K562 (cell line): Measurements from ENCODE around the gene TEX53. TPM values are rescaled to one million over a fixed set of nuclear protein-coding genes. Genes with fewer than 3 reads are reported as not detected.
A peak's percentile ranks its signal among the peaks of the same experiment; 100 is the strongest.

Experiments used
- CCNT2 ChIP-seq: IDR thresholded peaks from 2 replicates; pipeline ENCODE4 v1.6.1; 2011; ENCODE audit warnings: borderline replicate concordance, low read depth, mild to moderate bottlenecking, moderate library complexity, mixed read lengths, low read length; ENCODE audit not compliant: insufficient read length; ENCODE audit errors: extremely low read depth
- DPF2 ChIP-seq: fragments of 450-650 bp; IDR thresholded peaks from 2 replicates; pipeline ENCODE4 v1.6.1; 2016
- FOSL1 ChIP-seq: fragments of 200-800 bp; sonication (Bioruptor generic); conservative IDR thresholded peaks from 2 replicates; pipeline ENCODE4 v1.6.1; 2016; ENCODE audit warnings: missing genetic modification characterization, missing compliant biosample characterization
- NFE2 ChIP-seq: IDR thresholded peaks from 2 replicates; pipeline ENCODE4 v1.6.1; 2014; ENCODE audit warnings: antibody characterized with exemption, low read depth
- NFIC ChIP-seq: fragments of 450-650 bp; IDR thresholded peaks from 2 replicates; pipeline ENCODE4 v1.6.1; 2017; ENCODE audit warnings: mild to moderate bottlenecking, inconsistent platforms
- NUFIP1 ChIP-seq: fragments of 450-650 bp; IDR thresholded peaks from 2 replicates; pipeline ENCODE4 v1.6.1; 2018; ENCODE audit not compliant: partially characterized antibody
- SPI1 ChIP-seq: IDR thresholded peaks from 2 replicates; pipeline ENCODE4 v1.6.1; 2011; ENCODE audit warnings: low read depth, low read length, control low read depth, borderline replicate concordance
- polyA plus RNA-seq, 8 experiments: library from polyadenylated mRNA; depleted of rRNA in 4 of 8; stranded (reverse) in 5 of 8; unstranded in 3 of 8; fragments of >200 nt; fragmentation: Nextera tagmentation in 2 of 8; fragmentation: Illumina TruSeq in 1 of 8; extraction: Ambion mirVana in 2 of 8; extraction: Trizol in 1 of 8; gene quantifications; 2 replicates each; pipeline versions ENCODE4 v1.2.1 to v1.2.3, GENCODE V29; 2011 to 2014; ENCODE audit warnings: inconsistent platforms in 1 of 8, missing spikeins in 1 of 8
- total RNA-seq, 7 experiments: library from RNA; depleted of rRNA in 6 of 7; stranded (reverse); fragments of >200 nt in 6 of 7; fragmentation: Illumina TruSeq in 2 of 7; extraction: Trizol in 2 of 7; gene quantifications; 2 replicates each; pipeline versions ENCODE4 v1.2.1 to v1.2.3, GENCODE V29; 2011 to 2021; ENCODE audit warnings: low replicate concordance in 1 of 7
- TF ChIP-seq, protein P1 (sequence below): sonication (generic); formaldehyde crosslinking; IDR thresholded peaks from 2 replicates; pipeline ENCODE4 v1.8.0; 2023; ENCODE audit warnings: mild to moderate bottlenecking, missing genetic modification reagents
- TF ChIP-seq, protein P2 (sequence below), 2 experiments: fragments of 450-650 bp in 1 of 2; sonication (generic) in 1 of 2; formaldehyde crosslinking in 1 of 2; IDR thresholded peaks in 1 of 2; conservative IDR thresholded peaks in 1 of 2; 2 replicates each; pipeline versions ENCODE4 v1.6.1 to v1.8.1; 2016 to 2023; ENCODE audit warnings: mild to moderate bottlenecking in 2 of 2, moderate library complexity in 2 of 2, inconsistent platforms in 1 of 2, missing genetic modification reagents in 1 of 2
- TF ChIP-seq, protein P3 (sequence below), 2 experiments: fragments of 450-650 bp in 1 of 2; sonication (generic) in 1 of 2; formaldehyde crosslinking in 1 of 2; IDR thresholded peaks; 2 replicates each; pipeline versions ENCODE4 v1.7.1 to v1.9.0; 2016 to 2022; ENCODE audit warnings: inconsistent platforms in 1 of 2, mild to moderate bottlenecking in 1 of 2, missing genetic modification reagents in 1 of 2
- TF ChIP-seq, protein P4 (sequence below), 2 experiments: IDR thresholded peaks in 1 of 2; conservative IDR thresholded peaks in 1 of 2; 2 replicates each; pipeline ENCODE4 v1.6.1; 2016; ENCODE audit warnings: low read depth in 2 of 2, mild to moderate bottlenecking in 1 of 2, missing compliant biosample characterization in 1 of 2, missing genetic modification characterization in 1 of 2, moderate library complexity in 1 of 2

The TEX53 gene
- total and polyA plus RNA-seq, 9 of the 15 experiments (the other 6 are each of a cell fraction or from before 2014, with no cell fraction given), result not detected

DNA sequence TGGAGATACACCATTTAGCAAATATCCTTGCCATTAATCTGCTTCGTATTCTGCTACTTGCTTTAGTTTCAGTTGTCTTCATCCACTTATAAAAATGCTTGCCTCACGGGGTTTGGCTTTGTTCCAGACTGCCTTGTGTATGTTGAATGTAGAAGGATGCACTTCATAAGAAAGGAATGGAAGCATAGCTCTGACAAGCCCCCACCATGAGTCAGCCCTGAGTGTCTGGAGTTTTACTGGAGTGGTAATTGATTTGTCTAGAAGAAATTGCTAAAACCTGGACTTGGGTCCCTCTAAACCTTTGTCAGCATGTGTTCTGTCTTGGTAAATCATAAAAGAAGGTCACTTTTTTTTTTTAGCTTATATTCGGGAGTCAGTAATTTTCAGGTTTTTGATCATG lies 19.8 kb upstream of the TEX53 start (continued):
- TF ChIP-seq, protein P1, sequence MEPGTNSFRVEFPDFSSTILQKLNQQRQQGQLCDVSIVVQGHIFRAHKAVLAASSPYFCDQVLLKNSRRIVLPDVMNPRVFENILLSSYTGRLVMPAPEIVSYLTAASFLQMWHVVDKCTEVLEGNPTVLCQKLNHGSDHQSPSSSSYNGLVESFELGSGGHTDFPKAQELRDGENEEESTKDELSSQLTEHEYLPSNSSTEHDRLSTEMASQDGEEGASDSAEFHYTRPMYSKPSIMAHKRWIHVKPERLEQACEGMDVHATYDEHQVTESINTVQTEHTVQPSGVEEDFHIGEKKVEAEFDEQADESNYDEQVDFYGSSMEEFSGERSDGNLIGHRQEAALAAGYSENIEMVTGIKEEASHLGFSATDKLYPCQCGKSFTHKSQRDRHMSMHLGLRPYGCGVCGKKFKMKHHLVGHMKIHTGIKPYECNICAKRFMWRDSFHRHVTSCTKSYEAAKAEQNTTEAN (CRISPR knock-in tag), result no peak
- TF ChIP-seq NFE2, result peak; percentile 83
- peak; percentile 72 for TF ChIP-seq FOSL1 (tag)
- TF ChIP-seq CCNT2, result no peak
- TF ChIP-seq, protein P2, sequence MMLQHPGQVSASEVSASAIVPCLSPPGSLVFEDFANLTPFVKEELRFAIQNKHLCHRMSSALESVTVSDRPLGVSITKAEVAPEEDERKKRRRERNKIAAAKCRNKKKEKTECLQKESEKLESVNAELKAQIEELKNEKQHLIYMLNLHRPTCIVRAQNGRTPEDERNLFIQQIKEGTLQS (IDR thresholded peaks at IDR 0.05), result peak; percentile 56
- TF ChIP-seq, protein P2 (CRISPR knock-in tag; conservative IDR thresholded peaks at IDR 0.05), result no peak
- TF ChIP-seq, protein P3, sequence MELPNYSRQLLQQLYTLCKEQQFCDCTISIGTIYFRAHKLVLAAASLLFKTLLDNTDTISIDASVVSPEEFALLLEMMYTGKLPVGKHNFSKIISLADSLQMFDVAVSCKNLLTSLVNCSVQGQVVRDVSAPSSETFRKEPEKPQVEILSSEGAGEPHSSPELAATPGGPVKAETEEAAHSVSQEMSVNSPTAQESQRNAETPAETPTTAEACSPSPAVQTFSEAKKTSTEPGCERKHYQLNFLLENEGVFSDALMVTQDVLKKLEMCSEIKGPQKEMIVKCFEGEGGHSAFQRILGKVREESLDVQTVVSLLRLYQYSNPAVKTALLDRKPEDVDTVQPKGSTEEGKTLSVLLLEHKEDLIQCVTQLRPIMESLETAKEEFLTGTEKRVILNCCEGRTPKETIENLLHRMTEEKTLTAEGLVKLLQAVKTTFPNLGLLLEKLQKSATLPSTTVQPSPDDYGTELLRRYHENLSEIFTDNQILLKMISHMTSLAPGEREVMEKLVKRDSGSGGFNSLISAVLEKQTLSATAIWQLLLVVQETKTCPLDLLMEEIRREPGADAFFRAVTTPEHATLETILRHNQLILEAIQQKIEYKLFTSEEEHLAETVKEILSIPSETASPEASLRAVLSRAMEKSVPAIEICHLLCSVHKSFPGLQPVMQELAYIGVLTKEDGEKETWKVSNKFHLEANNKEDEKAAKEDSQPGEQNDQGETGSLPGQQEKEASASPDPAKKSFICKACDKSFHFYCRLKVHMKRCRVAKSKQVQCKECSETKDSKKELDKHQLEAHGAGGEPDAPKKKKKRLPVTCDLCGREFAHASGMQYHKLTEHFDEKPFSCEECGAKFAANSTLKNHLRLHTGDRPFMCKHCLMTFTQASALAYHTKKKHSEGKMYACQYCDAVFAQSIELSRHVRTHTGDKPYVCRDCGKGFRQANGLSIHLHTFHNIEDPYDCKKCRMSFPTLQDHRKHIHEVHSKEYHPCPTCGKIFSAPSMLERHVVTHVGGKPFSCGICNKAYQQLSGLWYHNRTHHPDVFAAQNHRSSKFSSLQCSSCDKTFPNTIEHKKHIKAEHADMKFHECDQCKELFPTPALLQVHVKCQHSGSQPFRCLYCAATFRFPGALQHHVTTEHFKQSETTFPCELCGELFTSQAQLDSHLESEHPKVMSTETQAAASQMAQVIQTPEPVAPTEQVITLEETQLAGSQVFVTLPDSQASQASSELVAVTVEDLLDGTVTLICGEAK (IDR thresholded peaks at IDR 0.05), result no peak
- TF ChIP-seq, protein P3 (CRISPR knock-in tag; IDR thresholded peaks at IDR 0.05), result no peak
- no peak for TF ChIP-seq SPI1
- TF ChIP-seq NUFIP1, result no peak
- peak; percentile 27; the same call in 1 of the 2 replicates for TF ChIP-seq DPF2
- peak; percentile 96 for TF ChIP-seq NFIC
- TF ChIP-seq, protein P4, sequence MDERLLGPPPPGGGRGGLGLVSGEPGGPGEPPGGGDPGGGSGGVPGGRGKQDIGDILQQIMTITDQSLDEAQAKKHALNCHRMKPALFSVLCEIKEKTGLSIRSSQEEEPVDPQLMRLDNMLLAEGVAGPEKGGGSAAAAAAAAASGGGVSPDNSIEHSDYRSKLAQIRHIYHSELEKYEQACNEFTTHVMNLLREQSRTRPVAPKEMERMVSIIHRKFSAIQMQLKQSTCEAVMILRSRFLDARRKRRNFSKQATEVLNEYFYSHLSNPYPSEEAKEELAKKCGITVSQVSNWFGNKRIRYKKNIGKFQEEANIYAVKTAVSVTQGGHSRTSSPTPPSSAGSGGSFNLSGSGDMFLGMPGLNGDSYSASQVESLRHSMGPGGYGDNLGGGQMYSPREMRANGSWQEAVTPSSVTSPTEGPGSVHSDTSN (CRISPR knock-in tag; IDR thresholded peaks at IDR 0.05; ENCODE audit: low read depth), result no peak
- TF ChIP-seq, protein P4 (tag; conservative IDR thresholded peaks at IDR 0.05; ENCODE audit: low read depth), result peak; percentile 34; the same call in 1 of the 2 replicates
